Right forelimb (tissue), 1 donor: ENCODE data around the gene COQ7.

Source experiments
- DNase-seq: peaks from one replicate; pipeline ENCODE4 v3.0.0-alpha.2; 2018

The COQ7 gene

DNA sequence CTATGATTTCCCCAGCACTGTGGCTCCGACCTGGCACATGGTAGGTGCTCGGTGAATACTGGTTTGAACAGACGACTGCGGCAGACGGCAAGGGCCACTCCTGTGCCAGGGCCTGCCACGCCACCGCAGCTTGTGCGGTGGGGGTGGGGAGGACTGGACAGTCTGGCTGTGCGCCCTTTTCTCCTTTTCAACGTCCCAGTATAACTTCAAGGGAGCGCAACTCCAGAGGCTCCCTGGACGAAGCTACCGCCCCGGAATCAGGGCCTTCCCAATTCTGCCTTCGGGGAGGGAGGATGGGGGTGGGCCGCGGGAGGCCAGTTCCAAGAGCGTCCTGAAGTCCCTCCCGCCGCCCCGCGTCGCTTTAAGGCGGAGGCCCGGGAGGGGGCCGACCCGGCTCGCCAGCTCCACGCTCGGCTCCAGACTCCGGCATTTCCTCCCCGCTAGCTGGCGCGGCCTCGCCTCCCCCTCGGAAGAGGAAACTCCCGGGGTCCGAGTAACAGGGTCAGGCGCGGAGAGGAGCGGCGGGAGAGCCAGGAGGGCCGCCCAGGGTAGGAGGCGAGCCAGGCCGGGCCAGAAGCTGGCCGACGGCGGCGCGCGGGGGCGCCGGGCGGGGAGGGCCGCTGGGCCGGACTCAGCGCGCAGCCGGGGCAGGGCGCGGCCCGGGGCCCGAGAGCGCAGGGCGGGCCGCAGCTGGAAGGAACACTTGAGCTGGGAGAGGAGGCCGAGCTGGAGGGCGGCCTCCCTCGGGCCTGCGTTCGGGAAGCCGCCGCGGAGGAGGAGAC lies 46.4 kb downstream of the COQ7 start, which contains the start of gene ITPRIPL2:
Gene ITPRIPL2 (plus strand): TSS at position 388 of the 782 bp plus-strand sequence. CDS start 498 bp downstream, outside the sequence.
- DNase-seq: peak; percentile 92

DNA sequence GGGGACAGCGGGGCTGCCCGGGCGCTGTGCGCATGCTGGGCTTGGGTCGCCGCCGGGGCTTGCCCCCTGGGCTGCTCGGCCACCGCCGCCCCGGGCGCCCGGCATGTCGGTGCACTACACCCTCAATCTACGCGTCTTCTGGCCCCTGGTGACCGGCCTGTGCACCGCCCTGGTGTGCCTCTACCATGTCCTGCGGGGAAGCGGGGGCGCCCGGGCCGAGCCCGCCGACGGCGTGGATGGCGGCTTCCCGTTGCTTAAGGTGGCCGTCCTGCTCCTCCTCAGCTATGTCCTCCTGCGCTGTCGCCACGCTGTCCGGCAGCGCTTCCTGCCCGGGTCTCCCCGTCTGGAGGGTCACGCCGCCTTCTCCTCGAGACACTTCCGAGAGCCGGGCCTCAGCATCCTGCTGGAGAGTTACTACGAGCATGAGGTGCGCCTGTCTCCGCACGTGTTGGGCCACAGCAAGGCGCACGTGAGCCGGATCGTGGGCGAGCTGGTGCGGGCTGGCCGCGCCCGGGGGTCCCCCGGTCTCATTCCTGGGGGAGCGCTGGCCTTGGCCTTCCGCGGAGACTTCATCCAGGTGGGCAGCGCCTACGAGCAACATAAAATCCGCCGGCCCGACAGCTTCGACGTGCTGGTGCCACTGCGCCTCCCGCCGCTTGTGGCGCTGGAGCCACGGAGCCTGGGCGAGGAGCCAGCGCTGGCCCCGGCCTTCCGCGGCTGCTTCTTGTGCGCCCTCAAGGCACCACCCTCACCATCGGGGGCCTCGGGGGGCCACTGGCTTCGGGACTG lies 47.1 kb downstream of the COQ7 start:
- DNase-seq: peak; percentile 81

DNA sequence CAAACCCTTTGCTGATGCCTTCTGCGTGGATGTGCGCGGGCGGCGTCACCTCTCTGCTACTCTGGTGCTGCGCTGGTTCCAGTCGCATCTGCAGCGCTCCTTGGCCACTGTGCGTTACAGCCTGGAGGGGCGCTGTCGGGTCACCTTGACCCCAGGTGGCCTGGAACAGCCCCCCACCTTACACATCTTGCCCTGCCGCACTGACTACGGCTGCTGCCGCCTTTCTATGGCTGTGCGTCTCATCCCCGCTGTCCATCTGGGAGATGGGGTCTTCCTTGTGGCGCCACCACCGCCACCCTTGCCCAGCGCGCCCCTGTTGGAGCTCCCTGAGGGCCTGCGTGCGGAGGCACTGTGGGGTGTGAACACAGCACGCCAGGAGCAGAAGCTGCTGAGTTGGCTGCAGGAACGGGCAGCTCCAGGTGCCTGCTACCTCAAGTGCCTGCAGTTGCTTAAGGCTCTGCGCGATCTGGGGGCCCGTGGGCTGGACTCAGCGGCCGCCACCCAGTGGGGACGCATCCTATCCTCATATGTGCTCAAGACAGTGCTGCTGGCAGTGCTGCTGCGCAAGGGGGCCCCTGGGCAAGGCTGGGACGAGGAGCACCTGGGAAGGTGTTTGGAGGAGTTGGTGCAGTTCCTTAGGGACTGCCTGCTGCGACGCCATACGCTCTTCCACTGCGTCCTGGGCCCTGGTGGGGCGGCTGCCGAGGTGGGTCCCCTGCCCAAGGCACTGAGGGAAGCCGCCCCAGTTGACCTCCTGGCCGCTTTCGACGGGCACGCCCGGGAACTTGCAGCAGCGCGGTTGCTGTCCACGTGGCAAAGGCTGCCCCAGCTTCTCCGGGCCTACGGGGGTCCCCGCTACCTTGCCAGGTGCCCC lies 48.0 kb downstream of the COQ7 start:
- no peak for DNase-seq

DNA sequence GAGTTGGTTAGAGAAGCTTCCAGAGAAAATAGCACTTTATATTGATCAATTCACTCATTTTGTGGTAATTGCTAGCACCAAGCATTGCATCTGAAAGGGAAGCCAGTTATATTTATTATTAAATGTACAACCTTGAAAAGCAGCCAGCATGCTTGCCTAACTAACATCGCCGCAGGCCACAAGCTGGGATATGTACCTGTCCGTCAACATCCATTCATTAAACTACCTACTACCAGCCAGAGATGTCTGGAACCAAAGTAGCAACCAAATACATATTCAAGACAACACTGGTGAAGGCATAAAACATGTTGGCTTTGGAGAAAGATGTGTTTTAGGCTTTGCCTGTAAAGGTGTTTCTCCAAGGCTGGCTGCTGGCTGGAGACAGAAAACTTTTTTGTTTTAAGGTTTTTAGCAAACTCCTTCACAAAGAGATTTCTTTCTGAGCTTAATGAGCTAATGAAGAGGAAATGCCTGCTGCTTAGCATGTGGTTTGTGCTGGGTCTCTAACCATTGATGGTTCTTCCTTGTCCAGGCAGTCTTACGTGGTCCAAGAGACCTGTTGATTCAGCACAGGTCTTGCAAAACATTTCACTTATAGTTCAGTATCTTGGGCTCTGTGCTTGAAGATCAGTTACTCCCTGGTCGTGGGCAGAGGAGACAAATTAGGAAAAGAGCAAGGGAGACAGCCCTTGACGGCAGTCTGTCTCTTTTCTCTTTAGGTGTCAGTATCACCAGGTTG lies 49.5 kb downstream of the COQ7 start:
- no peak for DNase-seq

DNA sequence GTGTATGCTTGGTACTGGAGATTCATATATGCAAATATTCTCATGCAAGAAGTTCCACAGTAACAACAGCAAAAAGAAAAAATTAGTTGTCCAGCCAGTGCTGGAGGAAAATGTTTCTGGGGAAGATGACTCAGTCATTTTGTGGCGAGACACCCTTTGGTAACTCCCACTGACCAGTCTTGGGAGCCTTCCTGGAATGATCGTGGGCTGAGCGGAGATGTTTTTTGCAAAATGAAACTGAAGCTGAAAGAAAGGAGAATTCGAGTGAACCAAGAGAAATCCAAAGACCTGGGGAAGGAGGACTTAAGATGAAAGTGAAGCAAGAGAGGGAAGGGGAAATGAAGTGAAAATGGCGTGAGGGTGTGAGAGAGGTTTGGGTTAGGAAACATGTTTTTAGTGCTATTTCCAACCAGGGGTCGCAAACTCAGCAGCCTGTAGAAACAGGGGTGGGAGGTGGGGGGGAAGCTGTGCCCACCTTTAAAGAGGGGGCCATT lies 51.6 kb downstream of the COQ7 start:
- peak; percentile 63 for DNase-seq

DNA sequence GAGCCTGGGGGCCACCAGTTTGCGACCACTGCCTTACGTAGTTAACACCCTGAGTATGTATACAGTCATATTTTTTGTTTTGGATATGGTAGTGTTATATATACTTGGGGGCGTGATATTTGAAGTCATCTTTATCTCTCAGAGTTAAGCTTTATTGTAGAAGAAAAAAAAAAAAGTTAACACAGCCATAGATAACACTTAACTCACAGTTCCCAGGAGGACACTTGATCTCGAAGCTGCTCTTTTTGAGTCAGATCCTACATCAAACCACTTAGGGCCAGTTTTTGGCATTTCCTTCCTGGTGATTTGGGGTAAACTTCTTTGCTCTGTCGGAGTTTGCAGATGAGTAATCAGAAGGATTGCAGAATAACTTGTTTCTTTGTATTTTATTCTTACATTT lies 52.1 kb downstream of the COQ7 start:
- DNase-seq: no peak

DNA sequence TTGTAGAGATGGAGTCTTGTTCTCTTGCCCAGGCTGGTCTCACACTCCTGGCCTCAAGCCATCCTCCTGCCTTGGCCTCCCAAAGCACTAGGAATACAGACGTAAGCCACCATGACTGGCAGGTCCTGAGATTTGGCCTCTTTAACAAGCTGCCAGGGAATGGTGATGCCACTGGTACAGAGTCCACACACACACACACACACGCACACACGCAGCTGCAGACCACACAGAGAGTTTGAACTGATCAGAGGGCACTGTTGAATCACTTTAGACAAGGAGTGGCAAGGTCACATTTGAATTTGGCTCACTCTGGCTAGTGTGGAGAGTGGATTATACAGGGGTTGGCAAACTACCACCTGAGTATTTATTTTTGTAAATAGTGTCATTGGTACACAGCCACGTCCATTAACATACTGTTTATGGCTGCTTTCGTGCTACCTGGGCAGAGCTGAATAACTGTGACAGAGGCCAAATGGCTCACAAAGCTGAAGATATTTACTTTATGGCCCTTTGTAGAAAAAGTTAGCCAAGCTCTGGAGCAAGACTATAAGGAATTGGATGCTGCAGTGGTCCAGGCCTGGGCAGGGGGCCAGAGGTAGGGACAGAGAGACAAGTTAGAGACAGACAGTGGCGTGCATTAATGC lies 56.2 kb downstream of the COQ7 start:
- DNase-seq: no peak

DNA sequence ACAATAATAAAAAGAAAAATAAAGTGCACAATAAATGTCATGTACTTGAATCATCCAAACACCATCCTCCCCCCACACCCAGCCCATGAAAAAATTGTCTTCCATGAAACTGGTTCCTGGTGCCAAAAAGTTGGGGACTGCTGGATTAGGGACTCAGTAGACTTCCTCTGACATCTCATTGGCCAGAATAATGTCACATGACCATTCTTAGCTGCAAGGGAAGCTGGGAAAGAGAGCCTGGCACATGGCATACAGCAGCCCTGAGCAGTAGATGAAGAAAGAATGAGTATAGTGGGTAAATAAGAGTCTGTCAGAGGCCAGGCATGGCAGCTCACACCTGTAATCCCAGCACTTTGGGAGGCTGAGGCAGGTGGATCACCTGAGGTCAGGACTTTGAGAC lies 58.9 kb downstream of the COQ7 start:
- no peak for DNase-seq

DNA sequence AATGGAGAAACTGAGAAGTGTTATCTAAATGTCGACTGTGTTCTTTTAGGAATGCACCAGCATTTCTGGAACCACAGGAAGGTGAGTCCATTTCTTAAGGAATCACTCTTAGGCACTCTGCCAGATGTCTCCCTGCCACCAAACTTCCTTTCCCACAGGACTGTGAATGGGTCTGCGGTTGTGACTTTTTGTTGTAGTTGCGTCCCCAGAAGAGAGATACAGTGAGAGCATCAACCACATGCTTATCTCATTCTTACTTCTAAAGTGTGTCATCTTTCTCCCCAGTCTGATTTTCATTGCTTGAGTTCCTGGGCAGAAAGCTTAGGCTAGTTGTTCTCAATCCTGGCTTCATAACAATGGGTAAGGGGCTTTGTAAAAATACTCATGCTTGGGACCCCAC lies 59.8 kb downstream of the COQ7 start:
- DNase-seq: no peak

DNA sequence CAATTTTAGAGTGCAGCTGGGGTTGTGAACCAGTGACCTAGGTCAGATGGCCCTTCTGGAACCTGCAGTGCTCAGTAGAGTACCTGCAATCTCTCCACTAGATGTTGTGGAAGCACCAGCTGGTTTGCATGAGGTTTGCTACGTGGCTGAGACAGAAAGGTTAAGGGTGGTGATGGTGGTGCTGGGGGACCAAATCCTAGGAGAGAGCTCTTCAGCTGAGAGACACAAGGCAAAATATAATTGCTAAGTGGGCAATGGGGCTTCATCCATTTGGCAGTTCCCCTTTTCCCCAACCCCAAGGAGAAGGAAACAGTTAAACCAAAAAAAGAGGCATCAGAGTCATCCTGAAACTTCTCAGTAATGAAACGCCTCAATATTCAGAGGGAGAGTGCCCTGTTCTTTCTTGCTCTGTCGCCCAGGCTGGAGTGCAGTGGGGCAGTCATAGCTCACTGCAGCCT lies 60.3 kb downstream of the COQ7 start:
- no peak for DNase-seq

DNA sequence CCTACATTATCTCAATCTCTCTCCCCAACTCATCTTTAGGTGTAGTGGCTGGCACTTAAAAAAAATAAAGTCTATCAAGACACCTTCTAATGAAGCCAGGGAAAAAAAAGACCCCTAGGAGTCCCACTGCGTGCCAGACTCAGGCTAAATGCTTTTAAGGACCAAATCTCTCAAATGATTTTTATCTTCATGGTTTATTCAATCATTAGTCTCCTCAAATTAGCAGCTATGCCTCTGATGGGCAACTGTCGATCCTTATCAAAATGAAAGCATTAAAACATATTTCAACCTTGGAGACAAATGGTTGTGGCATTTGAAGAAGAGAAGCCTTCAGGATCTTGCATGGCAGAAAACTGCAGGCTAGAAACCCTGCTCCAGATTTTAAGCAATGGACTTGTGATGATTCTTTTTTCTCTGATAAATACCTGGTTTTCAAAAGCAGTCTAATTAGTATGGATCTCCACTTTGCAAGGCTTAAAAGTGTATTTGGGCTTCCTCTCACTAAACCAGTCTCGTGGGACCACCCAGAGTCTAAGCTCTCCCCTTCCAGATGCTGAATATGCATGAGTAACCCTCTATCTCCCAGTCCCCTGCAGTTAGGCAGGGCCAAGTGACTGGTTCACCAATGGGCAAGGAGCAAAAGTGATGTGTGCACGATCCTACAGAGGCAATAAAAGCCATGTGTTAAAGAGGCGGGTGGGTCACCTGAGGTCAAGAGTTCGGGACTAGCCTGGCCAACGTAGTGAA lies 61.2 kb downstream of the COQ7 start:
- no peak for DNase-seq
